T-helper 1 cell (primary cell): ENCODE data around the gene EXOC4.

Experiments used
- DNase-seq, 5 donors: peaks; one replicate each; pipeline ENCODE4 v3.0.0-alpha.2; 2012 to 2020

EXOC4 gene

DNA sequence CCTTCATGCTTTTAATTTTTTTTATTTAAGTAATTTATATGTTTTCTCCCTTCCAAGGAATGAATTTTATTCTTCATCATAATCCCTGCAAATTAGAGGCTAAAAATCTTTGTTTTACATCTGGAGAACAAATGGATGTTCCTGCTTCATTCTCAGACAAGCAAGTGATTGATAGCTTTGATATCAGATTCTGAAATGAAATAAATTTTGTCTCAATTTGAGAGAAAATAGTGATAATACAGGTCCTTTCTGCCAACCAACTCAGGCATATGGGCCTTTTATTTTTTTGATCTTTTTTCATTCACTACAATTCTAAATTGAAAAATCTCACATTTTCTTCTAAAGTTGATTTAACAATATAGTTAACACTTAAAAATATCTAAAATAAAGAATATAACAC is 427.1 kb downstream of the EXOC4 start:
- DNase-seq, result no peak

DNA sequence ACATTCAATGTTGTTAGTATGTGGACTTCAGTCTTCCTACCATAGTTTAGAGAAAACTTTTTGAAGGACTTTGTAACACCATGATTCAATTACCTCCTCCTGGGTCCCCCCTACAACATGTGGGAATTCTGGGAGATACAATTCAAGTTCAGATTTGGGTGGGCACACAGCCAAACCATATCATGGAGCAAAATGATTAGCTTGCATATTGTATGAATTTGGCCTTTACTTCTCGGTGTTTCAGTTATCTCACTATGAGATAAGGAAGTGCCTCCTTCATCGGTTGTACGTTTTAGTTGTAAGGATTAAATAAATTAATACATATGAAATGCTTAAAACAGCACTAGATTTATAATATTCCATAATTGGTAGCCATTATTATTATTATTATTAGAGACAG is 428.7 kb downstream of the EXOC4 start:
- DNase-seq, result no peak

DNA sequence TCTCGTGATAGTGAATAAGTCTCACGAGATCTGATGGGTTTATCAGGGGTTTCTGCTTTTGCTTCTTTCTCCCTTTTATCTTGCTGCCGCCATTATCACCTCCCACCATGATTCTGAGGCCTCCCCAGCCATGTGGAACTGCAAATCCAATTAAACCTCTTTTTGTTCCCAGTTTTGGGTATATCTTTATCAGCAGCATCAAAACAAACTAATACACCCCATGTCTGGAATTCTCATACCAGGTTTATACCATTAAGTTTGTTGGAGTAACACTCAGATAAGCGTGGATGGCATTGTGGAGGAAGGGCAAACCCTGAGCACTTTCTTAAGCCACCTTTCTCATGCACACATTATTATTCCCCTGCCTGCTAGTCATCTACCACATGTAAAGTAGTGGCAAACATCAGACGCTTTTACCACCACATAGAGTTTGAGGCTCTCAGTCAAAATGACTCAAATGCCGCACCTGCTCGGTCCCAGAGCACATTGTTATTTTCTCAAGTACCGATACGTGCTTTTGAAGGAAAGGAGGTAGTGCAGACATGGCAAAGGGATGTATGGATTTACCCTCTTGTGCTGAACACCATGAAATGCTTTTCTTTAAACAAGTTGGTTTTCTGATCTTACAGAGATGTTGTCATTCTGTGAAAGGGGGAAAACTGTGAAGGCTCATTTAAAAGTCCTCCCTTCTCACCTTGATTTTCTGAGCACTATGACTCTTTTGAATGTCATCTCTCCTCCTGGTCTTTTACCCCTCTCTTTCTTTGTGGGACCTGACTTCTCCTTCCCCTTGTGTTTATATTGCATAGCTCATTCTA is 429.7 kb downstream of the EXOC4 start:
- DNase-seq, result no peak

DNA sequence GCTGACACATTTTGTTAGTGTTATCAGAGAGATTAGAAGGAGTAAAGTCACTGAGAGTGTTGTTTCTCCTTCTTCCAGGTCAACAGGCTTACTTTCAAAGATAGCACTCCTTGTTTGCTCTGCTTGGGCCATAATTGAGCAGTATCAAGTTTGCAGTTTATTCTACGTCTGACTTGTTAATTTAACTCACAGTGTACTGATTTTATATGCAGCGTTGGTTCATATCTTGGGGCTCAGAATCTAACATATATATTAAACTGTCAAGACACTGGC is 430.2 kb downstream of the EXOC4 start:
- no peak for DNase-seq

DNA sequence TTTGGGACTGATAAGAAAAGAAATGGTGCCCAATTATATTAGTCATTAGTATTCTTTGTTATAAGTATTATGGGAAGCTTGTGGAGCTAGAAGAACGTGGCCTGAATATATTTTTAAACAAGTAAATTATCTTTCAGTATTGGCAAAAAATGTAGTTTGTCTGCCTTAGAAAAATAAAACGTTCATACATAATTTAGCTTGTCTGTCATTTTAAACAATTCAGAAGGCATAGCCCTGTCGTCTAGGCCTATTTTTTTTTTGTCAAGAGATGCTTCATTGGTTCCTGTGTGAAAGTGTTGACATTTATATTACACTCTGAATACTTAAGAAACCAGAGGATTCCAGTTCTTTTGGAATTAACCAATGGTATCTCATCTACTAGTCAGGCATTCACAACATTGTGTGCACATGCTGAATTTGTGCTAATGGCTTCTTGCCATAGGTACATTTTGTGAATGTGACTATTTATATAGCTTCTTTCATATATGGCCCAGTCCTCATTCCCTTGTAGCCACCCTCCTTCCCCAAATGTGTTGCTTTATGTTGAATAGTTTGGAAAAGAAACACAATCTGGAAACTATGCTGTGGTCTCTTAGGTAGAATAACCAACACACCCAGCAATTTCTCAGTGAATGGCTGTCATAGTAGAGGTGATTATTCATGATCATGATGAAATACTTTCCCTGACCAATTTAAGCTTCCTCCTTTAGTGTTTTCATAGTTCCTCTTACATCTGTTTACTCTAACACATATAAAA is 435.8 kb downstream of the EXOC4 start:
- no peak for DNase-seq

DNA sequence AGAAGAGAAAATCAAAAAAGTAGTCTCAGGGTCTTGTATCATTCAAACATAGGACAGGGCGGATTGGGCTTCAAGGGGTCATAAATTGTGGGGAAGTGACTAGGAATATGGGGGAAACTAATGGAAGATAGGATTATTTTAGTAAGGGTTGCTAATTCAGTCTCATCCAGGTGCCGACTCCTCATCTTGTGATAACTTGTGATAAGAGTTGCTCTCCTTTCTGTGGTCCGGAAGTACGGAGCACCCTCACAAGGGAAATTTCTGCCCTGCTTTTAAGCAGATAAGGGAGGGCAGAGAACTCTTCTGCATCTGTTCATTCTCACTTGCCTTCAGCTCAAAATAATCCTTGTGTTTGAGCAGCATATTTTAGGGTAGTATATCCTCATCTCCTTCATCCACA is 437.9 kb downstream of the EXOC4 start:
- DNase-seq, result no peak

DNA sequence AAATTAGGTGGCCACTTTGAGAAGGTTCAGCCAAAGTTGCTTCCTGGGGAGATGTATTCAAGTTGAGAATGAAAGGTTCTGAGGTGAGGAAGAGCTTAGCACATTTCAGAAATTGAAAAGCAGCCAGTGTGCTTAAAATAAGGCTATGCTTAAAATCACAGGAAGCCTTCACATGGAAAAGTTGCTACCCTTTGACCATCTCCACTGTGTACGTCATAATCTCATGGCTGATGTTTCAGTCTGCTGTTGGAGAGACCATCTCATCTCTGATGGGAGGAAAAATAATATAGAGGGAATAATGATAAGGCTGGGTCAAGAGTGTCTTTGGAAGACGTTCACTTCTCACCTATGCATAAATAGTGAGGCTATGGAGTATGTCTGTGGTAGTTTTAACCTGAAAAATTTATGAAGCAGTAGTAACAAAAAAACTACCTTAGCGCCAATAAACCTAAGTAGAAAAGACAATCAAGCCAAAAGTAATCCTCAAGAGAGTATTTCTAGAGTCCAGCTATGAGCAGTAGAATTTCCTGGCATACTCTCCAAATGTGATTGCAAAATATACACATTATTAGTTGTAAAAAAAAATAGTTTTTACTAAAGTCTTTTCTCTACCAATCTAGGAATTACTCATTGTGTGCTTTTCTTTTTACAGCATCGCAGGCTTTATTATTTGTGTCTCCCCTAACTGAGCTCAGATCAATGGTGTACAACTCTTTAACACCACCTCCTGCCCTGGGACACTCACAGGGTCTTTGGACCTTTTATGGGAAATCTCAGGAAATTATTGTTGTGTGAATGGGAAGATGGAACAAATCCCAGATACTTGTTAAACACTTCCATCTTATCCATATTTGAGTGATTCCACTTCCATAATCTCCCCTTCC is 439.1 kb downstream of the EXOC4 start:
- no peak for DNase-seq

DNA sequence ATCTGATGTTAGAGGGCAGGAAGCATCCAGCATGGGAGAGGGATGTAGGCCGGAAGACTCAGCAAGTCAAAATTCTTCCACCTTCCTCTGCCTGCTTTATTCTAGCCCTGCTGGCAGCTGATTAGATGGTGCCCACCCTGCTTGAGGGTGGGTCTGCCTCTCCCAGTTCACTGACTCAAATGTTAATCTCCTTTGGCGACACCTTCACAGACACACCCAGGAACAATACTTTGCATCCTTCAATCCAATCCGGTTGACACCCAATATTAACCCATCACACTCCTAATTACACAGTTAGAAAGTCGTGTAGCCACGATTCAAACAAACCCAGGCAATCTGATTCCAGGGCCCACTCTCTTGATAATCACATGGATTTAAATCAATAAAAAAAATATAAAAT is 440.4 kb downstream of the EXOC4 start:
- DNase-seq, result no peak

DNA sequence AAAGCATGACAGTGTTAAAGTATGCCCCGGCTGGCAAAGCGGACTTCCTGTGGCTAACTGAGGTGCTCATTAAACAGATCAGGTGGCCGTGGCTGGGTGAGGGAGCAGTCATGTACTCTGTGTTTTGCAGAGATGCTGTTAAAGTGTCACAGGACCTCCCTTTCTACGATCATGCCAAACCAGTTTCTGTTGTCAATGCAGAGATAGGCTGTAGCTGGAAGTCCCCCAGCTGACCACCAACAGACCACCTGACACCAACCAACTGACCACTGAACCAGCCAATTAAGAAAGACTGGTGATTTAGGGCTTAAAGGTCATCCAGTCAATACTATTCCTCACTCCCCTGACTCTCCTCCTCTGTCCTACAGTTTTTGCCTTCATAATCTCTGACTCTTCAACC is 443.2 kb downstream of the EXOC4 start:
- DNase-seq, result no peak

DNA sequence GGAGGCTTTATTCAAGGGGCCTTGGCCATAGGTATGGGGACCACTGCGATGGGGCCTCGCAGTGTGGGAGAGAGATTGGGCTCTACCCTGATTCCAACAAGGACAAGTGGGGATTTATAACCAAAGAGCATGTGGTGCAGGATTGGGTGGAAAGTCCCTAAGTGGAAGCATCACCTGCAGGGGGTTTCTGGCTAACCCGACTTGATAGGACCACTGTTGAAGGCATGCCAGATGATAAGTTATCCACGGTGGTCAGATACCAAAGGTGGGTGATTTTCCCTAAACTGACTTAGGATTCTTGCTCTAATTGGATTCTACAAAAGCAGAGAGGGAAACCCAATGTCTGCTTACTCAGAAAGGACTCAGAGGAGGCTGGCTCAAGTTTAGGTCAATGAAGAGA is 444.7 kb downstream of the EXOC4 start:
- no peak for DNase-seq

DNA sequence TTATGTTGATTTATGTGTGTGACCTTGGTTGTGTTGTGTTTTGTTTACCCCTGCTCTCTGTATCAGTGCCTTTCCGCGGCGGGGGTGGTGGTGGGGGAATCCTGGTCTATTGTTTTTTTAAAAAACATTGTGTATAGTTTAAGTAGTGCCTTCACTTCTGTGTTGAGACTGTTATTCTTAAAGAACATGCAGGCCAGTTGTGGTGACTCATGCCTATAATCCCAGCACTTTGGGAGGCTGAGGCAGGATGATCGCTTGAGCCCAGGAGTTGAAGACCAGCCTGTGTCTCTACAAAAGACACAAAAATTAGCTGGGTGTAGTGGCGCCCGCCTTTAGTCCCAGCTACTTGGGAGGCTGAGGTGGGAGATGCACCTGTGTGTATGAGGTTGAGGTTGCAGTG is 445.2 kb downstream of the EXOC4 start:
- DNase-seq, result no peak

DNA sequence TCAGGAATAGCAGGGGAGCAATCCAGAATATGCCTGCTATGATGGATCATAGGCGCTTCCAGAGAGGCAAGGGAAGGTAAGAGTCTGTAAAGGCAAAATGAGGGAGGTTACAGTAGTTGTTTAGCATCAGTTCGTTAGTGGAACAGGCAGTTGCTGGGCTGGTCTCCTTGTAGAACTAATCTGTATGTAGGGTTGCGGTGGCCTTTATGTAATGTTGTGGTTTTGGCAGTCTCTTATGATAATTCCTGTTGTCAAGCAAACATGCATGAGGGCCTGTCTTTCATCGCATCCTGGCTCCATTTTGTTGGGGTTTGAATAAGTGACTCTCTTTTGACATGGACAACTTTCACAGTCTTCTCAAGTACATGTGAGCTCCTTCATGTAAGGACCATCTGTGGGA is 446.5 kb downstream of the EXOC4 start:
- DNase-seq, result no peak

DNA sequence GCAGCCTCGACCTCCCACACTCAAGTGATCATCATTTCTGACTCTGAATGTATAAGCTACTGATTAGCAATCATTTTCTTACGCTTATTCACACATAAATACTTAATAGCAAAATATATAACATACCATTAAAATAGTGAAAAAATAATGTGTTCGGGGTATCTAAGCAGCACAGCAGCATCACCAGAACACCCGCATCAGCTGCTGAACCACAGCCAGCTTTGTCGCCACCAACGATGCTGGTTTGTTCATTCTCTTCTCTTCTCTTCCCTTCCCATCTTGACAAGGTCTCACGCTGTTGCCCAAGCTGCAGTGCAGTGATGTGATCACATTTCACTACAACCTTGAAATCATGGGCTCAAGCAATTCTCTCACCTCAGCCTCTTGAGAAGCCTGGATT is 449.2 kb downstream of the EXOC4 start:
- no peak for DNase-seq

DNA sequence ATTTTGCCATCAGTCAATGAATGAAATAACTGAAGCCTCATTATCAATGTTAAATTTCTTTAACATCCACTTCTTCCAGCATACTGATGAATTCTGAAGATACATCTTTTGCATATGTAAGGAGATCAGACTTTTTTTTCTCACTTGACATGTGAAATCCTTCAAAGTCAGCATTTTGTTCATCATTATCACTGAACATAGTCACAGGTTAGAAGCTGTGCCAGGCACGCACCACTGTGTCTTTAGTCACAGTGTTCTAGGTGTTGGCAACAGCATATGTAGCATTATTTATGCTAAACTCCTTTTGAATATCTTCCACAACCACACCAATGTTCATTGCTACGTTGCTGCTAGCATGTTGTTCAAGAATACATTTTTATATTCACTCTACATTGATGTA is 450.1 kb downstream of the EXOC4 start:
- DNase-seq, result no peak

DNA sequence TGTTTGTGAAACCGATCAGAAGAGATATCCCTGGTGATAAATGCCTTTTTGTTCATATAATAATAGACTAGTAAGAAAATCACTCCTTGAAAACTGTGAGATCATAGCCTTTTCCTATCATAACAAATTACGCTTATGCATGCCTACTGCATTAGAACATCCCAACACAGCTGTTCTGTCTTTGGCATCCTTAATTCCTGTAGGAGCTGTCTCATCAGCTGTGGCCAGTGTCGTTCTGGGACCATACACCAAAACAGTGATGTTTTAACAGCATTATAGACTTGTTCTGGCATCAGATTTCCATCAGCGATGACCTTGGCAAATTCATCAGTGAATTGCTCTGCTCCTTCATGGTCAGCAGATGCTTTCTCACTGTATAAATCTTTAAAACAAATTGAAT is 450.7 kb downstream of the EXOC4 start:
- no peak for DNase-seq

DNA sequence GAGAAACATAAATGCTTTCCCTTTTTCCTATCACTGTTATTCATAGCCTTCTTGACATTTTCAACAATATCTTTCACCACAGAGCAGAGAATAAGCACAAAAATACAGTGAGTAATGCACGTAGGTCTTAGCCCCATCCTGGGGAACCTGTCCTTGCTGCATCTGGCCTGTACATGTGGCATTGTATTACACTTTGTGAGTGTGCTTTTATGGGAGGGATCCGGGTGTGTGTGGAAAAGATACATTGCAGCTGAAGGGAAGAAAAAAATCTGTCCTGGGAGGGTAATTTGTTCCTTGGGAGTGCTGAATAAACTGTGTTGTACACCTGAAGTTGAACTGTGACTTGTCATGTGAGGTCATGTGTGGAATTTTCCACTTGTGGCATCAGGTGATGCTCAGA is 451.6 kb downstream of the EXOC4 start:
- DNase-seq, result no peak

DNA sequence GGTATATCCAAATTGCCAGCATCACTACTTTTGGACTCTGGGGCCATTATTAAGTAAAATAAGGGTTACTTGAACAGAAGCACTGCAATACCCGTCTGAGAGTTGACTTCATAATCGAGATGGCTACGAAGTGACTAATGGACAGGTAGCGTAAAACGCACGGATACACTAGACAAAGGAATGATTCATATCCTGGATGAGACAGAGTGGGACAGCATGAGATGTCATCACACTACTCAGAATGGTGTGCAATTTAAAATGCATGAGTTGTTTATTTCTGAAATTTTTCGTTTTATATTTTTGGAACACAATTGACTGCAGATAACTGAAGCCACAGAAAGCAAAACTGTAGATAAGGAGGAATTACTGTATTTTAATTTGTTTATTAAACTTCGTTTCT is 452.7 kb downstream of the EXOC4 start:
- DNase-seq, result no peak

DNA sequence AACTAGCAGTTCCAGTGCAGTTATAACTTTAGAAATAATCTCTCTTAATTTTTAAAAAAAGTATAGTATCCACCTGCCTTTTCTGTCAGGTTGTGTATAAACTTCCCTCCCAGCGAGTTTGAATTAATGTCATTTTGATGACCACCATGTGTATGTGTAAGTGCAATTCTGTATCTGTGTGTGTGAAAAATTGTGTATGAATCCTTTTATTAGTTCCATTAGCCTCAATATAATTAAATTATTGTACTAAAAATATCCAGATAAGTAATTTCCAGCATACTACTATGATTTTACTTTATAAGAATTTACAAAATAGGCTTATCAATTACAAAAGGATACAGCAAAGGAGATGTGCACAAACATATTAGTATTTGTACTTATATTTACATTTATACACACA is 453.1 kb downstream of the EXOC4 start:
- DNase-seq, result no peak

DNA sequence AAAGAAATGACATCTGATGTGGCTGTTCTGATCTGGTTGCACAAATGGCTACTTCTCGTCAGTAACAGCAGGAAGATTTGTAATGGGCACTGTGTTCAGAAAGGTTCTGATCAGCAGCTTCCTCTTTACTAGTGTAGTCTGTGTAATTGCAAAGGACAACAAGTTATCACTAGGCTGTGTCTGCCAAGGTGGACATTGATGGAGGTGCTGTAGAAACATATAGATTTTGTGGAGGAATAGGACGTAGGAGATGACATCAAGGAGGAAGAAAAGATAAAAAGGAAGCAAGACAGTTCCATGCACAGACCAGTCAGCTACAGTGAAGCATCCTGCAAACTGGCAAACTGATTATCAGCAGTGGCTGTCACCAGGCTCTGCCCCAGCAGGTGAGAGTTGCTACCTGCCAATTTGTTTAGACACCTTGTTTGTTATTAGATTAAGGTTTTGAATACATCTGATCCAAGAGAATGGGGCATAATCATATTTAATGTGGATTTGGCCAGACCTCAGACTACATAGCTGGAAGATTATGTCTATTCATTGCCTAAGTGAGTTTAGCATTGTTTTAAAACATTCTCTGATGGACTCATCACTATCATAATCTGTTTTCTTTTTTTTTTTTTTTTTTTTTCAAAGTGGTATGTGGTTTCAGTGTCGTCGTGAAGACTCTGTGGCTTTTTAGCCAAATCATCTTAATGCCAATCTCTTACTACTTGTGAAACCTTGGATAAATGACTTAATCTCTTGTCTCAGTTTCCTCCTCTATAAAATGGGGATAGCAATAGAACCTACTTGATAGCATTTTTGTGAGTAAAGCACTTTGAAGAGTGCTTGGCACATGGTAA is 456.4 kb downstream of the EXOC4 start:
- DNase-seq, result no peak

DNA sequence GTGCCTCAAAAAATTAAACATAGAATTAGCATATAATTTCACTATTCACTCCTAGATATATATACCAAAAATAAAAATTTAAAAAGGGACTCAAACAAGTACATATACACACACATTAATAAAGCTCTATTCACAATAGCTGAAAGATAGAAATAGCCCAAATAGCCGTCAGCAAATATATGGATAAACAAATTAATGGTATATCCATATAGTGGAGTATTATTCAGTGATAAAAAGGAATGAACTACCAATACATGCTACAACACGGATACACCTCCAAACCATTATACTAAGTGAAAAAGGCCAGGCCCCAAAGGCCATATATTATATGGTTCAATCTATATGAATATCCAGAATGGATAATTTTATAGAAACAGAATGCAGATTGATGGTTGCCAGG is 459.7 kb downstream of the EXOC4 start:
- no peak for DNase-seq

DNA sequence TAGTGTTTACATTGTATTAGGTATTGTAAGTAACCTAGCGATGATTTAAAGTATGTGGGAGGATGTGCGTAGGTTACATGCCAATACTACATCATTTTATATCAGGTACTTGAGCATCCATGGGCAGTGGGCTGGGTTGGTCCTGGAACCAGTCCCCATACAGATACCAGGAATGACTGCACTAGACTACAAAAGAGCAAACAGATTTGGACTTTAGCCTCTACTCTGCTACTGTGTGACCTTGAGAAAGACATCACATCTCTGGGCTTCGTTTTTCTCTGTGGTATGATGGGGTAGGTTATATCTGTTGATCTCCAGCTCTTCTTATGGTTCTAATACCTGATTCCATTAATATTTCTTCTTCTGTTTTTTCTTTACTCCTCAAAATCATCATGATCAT is 461.8 kb downstream of the EXOC4 start:
- no peak for DNase-seq

DNA sequence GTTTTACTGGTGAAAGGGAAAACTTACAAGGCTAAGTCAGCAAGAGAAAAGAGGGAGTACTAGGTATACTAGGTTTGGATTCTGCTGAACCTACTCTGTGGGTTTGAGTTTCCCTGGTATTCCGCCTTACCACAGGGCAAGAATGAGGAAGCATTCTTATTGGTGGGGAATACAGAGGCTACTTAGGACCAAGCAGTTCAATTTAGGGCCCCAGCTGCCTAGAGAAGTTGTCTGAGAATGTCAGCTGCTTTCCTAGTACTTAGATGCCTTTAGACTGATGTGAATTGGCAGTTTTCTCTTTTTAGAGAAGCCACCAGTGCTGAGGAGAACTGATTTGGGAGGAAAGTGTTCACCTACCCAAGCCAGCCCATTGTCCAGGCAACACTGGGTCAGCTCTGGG is 465.3 kb downstream of the EXOC4 start:
- DNase-seq, result no peak

DNA sequence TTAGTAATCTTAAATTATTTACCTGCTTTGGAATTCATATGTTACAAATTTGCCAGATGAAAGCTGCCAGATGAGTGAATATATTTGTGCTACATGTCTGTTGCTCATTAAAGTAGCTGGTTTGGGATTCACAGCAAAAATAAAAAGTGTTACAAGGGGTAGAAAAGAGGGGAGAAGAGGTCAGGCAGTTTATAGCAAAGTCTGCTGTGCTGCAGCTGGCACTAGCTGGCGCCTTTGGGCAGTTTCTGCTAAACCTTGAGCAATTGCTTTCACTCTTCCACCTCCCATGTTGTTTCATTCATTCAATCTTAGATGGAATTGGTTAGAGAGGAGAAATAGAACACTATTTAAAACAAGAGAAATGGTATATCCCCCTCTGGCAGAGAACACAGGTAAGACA is 470.2 kb downstream of the EXOC4 start:
- DNase-seq, result no peak
